H1 (cell line): ENCODE measurements around the gene ENOX2. TPM values are rescaled to one million over a fixed set of nuclear protein-coding genes. Genes with fewer than 3 reads are reported as not detected.

Source experiments
- CTCF ChIA-PET: fragments of 300-600 bp; sonication (Branson Sonifier 250); formaldehyde crosslinking; loops from one replicate; lab custom pipeline; 2021; ENCODE audit not compliant: partially characterized antibody; lab: Charles Lee
- POLR2A ChIA-PET: fragments of 300-600 bp; sonication (Branson Sonifier 250); formaldehyde crosslinking; loops from one replicate; lab custom pipeline; 2021; ENCODE audit warnings: inconsistent platforms; ENCODE audit not compliant: partially characterized antibody; lab: Charles Lee
- DNase-seq, 2 experiments: peaks; one replicate each; pipeline versions ENCODE4 v3.0.0 to v3.0.0-alpha.2; 2010 to 2022; ENCODE audit warnings: low spot score in 2 of 2, low read depth in 1 of 2, mixed read lengths in 1 of 2
- FAIRE-seq: peaks from 2 replicates; lab custom pipeline; 2011; peaks lifted over from hg19 to GRCh38; lab: Jason Lieb, UNC
- H2AFZ ChIP-seq: 2 replicates; pipeline ENCODE4 v1.8.1; 2012; ENCODE audit warnings: low read length, inconsistent platforms
- H2AK5ac ChIP-seq: 2 replicates; pipeline ENCODE4 v1.6.1; 2013; ENCODE audit warnings: low read depth, low read length
- H2BK120ac ChIP-seq: replicated peaks from 2 replicates; pipeline ENCODE3; 2013; ENCODE audit warnings: low read depth, low read length, inconsistent platforms
- H2BK12ac ChIP-seq: 2 replicates; pipeline ENCODE4 v1.6.1; 2013; ENCODE audit warnings: low read depth, low read length
- H2BK15ac ChIP-seq: 2 replicates; pipeline ENCODE4 v1.6.1; 2013; ENCODE audit warnings: low read length
- H2BK20ac ChIP-seq: 2 replicates; pipeline ENCODE4 v1.6.1; 2013; ENCODE audit warnings: low read length
- H2BK5ac ChIP-seq: 2 replicates; pipeline ENCODE4 v1.6.1; 2013; ENCODE audit warnings: low read depth, low read length
- H3K14ac ChIP-seq: 2 replicates; pipeline ENCODE4 v1.6.1; 2013; ENCODE audit warnings: inconsistent platforms; ENCODE audit not compliant: insufficient read length
- H3K18ac ChIP-seq: 2 replicates; pipeline ENCODE4 v1.6.1; 2013; ENCODE audit warnings: low read length; ENCODE audit errors: extremely low read depth
- H3K23ac ChIP-seq: 2 replicates; pipeline ENCODE4 v1.6.1; 2013; ENCODE audit warnings: inconsistent platforms; ENCODE audit not compliant: insufficient read length
- H3K23me2 ChIP-seq: 2 replicates; pipeline ENCODE4 v1.6.1; 2013; ENCODE audit warnings: low read depth, low read length
- H3K27ac ChIP-seq: 2 replicates; pipeline ENCODE4 v1.6.1; 2011; ENCODE audit warnings: low read depth, low read length, inconsistent platforms
- H3K27me3 ChIP-seq, 4 experiments: replicated peaks in 1 of 4; 1 replicate in 1 of 4; 2 replicates in 3 of 4; pipeline versions ENCODE4 v1.6.1 to v1.8.1; 2011 to 2013; ENCODE audit warnings: low read length in 3 of 4, mild to moderate bottlenecking in 3 of 4, inconsistent platforms in 2 of 4, mixed read lengths in 2 of 4, moderate library complexity in 1 of 4; ENCODE audit not compliant: control insufficient read depth in 3 of 4, insufficient read depth in 3 of 4; ENCODE audit errors: extremely low read depth in 1 of 4
- H3K36me3 ChIP-seq, 4 experiments: 2 replicates each; pipeline versions ENCODE4 v1.6.1 to v1.8.1; 2011 to 2013; ENCODE audit warnings: mild to moderate bottlenecking in 4 of 4, low read length in 3 of 4, moderate library complexity in 2 of 4, control low read depth in 1 of 4, inconsistent platforms in 1 of 4; ENCODE audit not compliant: insufficient read depth in 4 of 4, control insufficient read depth in 2 of 4
- H3K4ac ChIP-seq: replicated peaks from 2 replicates; pipeline ENCODE3; 2013; ENCODE audit warnings: low read length, low read depth, mixed read lengths, inconsistent platforms; ENCODE audit not compliant: insufficient read length
- H3K4me1 ChIP-seq, 4 experiments: replicated peaks in 1 of 4; 1 replicate in 1 of 4; 2 replicates in 3 of 4; pipeline versions ENCODE4 v1.6.1 to v1.8.1; 2011 to 2013; ENCODE audit warnings: low read length in 3 of 4, inconsistent platforms in 2 of 4, mixed read lengths in 1 of 4; ENCODE audit not compliant: insufficient read depth in 4 of 4, control insufficient read depth in 3 of 4
- H3K4me2 ChIP-seq, 2 experiments: 2 replicates each; pipeline versions ENCODE4 v1.6.1 to v1.8.1; 2011 to 2013; ENCODE audit warnings: low read depth in 2 of 2, low read length in 2 of 2, control low read depth in 1 of 2, inconsistent platforms in 1 of 2, mild to moderate bottlenecking in 1 of 2; ENCODE audit not compliant: insufficient read depth in 1 of 2
- H3K4me3 ChIP-seq, 4 experiments: fragments of 200-600, 300-600 bp in 1 of 4; sonication (generic), shearing (Covaris generic), sonication (Bioruptor Twin) in 1 of 4; 2 replicates each; pipeline versions ENCODE4 v1.5.1 to v1.8.1; 2011 to 2016; ENCODE audit warnings: low read length in 4 of 4, low read depth in 3 of 4, control low read depth in 2 of 4, inconsistent platforms in 2 of 4, mild to moderate bottlenecking in 2 of 4, mixed read lengths in 1 of 4, moderate library complexity in 1 of 4; ENCODE audit not compliant: insufficient read depth in 2 of 4; ENCODE audit errors: extremely low read depth in 1 of 4
- H3K56ac ChIP-seq: replicated peaks from 2 replicates; pipeline ENCODE3; 2013; ENCODE audit warnings: low read depth, mild to moderate bottlenecking, mixed read lengths, low read length, inconsistent platforms; ENCODE audit not compliant: insufficient read length
- H3K79me1 ChIP-seq: 2 replicates; pipeline ENCODE4 v1.6.1; 2013; ENCODE audit warnings: low read depth, low read length, control low read depth
- H3K79me2 ChIP-seq, 2 experiments: 2 replicates each; pipeline versions ENCODE4 v1.6.1 to v1.8.1; 2012 to 2013; ENCODE audit warnings: low read length in 2 of 2, mild to moderate bottlenecking in 2 of 2, inconsistent platforms in 1 of 2; ENCODE audit not compliant: insufficient read depth in 2 of 2, control insufficient read depth in 1 of 2
- H3K9ac ChIP-seq, 4 experiments: replicated peaks in 1 of 4; 1 replicate in 1 of 4; 2 replicates in 3 of 4; pipeline versions ENCODE4 v1.6.1 to v1.8.1; 2011 to 2013; ENCODE audit warnings: low read depth in 3 of 4, low read length in 3 of 4, control low read depth in 2 of 4, mild to moderate bottlenecking in 2 of 4, moderate library complexity in 2 of 4, inconsistent platforms in 1 of 4; ENCODE audit errors: extremely low read depth in 1 of 4
- H3K9me3 ChIP-seq, 2 experiments: 2 replicates each; pipeline versions ENCODE4 v1.6.1 to v1.8.1; 2012 to 2013; ENCODE audit warnings: mild to moderate bottlenecking in 2 of 2, moderate library complexity in 2 of 2, control low read depth in 1 of 2, inconsistent platforms in 1 of 2, low read depth in 1 of 2, low read length in 1 of 2, mixed read lengths in 1 of 2; ENCODE audit not compliant: insufficient read depth in 2 of 2
- H4K20me1 ChIP-seq, 2 experiments: replicated peaks in 1 of 2; 2 replicates each; pipeline versions ENCODE3 to v1.8.1; 2011 to 2013; ENCODE audit warnings: inconsistent platforms in 2 of 2, low read length in 2 of 2, mild to moderate bottlenecking in 1 of 2; ENCODE audit not compliant: insufficient read depth in 2 of 2, control insufficient read depth in 1 of 2
- H4K5ac ChIP-seq: 2 replicates; pipeline ENCODE4 v1.6.1; 2013; ENCODE audit warnings: low read length, low read depth, mixed read lengths, inconsistent platforms; ENCODE audit not compliant: insufficient read length
- H4K8ac ChIP-seq: 2 replicates; pipeline ENCODE4 v1.8.0; 2013; ENCODE audit warnings: mild to moderate bottlenecking, moderate library complexity, low read length, inconsistent platforms; ENCODE audit not compliant: insufficient read depth; ENCODE audit errors: extremely low read depth
- H4K91ac ChIP-seq: replicated peaks from 2 replicates; pipeline ENCODE3; 2013; ENCODE audit warnings: low read length, mixed read lengths, inconsistent platforms; ENCODE audit not compliant: insufficient read length
- CEBPB ChIP-seq: IDR thresholded peaks from 2 replicates; pipeline ENCODE4 v1.6.1; 2012; ENCODE audit warnings: low read depth, low read length
- CREB1 ChIP-seq: IDR thresholded peaks from 2 replicates; pipeline ENCODE4 v1.6.1; 2012; ENCODE audit warnings: inconsistent platforms
- MAFK ChIP-seq: IDR thresholded peaks from 2 replicates; pipeline ENCODE4 v1.6.1; 2012; ENCODE audit warnings: low read depth, mild to moderate bottlenecking, improper control_type of control experiment, low read length
- polyA plus RNA-seq, 7 experiments: library from polyadenylated mRNA; depleted of rRNA in 3 of 7; stranded (reverse) in 5 of 7; unstranded in 2 of 7; fragments of >200 nt in 5 of 7; fragments of 200-250 nt in 2 of 7; gene quantifications; 1 replicate in 5 of 7; 2 replicates in 1 of 7; 4 replicates in 1 of 7; pipeline versions ENCODE4 v1.2.1 to v1.2.3, GENCODE V29; 2011 to 2013; ENCODE audit warnings: missing spikeins in 2 of 7, mixed read lengths in 2 of 7
- total RNA-seq: library from RNA; stranded (reverse); fragmentation: NEBNext Ultra II Directional; extraction: Animal tissue kit (Norgen Biotek cat#: 25700); gene quantifications from 2 replicates; pipeline ENCODE4 v1.2.1, GENCODE V29; 2021

ENOX2 gene
- total and polyA plus RNA-seq, 2 of the 8 experiments (the other 6 are each of a cell fraction or from before 2014, with no cell fraction given): 4.5 to 12.3 TPM

- Histone ChIP-seq H2BK20ac (no peak overlapping the region), H3K4ac (no peak overlapping the region), H3K4me2 (no peak overlapping the region), H3K14ac (no peak overlapping the region), H3K9ac (no peak overlapping the region), H3K4me1 (no peaks in the 10 kb centered on the region), H4K20me1 (no peaks in the 10 kb centered on the region), H2BK15ac (no peak overlapping the region), H3K27me3 (no peaks in the 10 kb centered on the region), H2AFZ (no peak overlapping the region), H3K4me3 (no peak overlapping the region), H4K5ac (no peak overlapping the region), H4K91ac (no peak overlapping the region), H3K36me3 (no peaks in the 10 kb centered on the region), H2BK12ac (no peak overlapping the region), H3K79me2 (no peaks in the 10 kb centered on the region), H3K27ac (no peak overlapping the region), H3K9me3 (no peaks in the 10 kb centered on the region), H3K18ac (no peak overlapping the region), H3K79me1 (no peaks in the 10 kb centered on the region), H3K56ac (no peak overlapping the region), H2BK5ac (no peak overlapping the region), H2BK120ac (no peak overlapping the region), H3K23me2 (no peaks in the 10 kb centered on the region), H3K23ac (no peak overlapping the region), H4K8ac (no peak overlapping the region), H2AK5ac (no peak overlapping the region)
- no peak for DNase-seq
- POLR2A ChIA-PET: no interaction called here
- FAIRE-seq: no peak
- CTCF ChIA-PET: no interaction called here
- TF ChIP-seq CREB1 (no peak), CEBPB (no peak), MAFK (peak; percentile 57; the same call in 1 of the 2 replicates)
Measured at GRCh38 chrX:130937101-130937500, 34.1 kb upstream of the ENOX2 start.
